NB4 (cell line): ENCODE measurements around the gene QRICH1.

ENCODE experiments used
- DNase-seq: peaks from one replicate; pipeline ENCODE4 v3.0.0; 2010; ENCODE audit warnings: low read depth
- H3K4me3 ChIP-seq: one replicate; pipeline ENCODE4 v1.5.1; 2011; ENCODE audit warnings: mild to moderate bottlenecking, low read depth, low read length, moderate library complexity
- CTCF ChIP-seq: IDR thresholded peaks from one replicate; pipeline ENCODE4 v1.5.1; 2012; ENCODE audit warnings: low read depth, low read length
- MAX ChIP-seq: IDR thresholded peaks from 2 replicates; pipeline ENCODE4 v1.6.1; 2011; ENCODE audit warnings: low read depth, low read length
- MYC ChIP-seq: IDR thresholded peaks from 2 replicates; pipeline ENCODE4 v1.6.1; 2011; ENCODE audit warnings: low read depth, low read length
- POLR2A ChIP-seq: IDR thresholded peaks from 2 replicates; pipeline ENCODE4 v1.6.1; 2011; ENCODE audit warnings: mild to moderate bottlenecking; ENCODE audit not compliant: insufficient read length; ENCODE audit errors: extremely low read depth

QRICH1 gene

GRCh38 chr3:48997102-48997635 lies 96.7 kb downstream of the QRICH1 start:
- no peak for DNase-seq
- TF ChIP-seq MYC (no peak), MAX (no peak), CTCF (no peak), POLR2A (no peak)
- no peak overlapping the region for H3K4me3 ChIP-seq

- H3K4me3 ChIP-seq: no peak overlapping the region
- no peak for TF ChIP-seq MYC
- TF ChIP-seq CTCF: no peak
- no peak for TF ChIP-seq POLR2A
- DNase-seq: no peak
Observed at GRCh38 chr3:48996640-48997039, 97.2 kb downstream of the QRICH1 start.

- no peak for TF ChIP-seq MYC
- no peak for TF ChIP-seq MAX
- TF ChIP-seq CTCF: no peak
- no peak for TF ChIP-seq POLR2A
- peak; percentile 33 for DNase-seq
- H3K4me3 ChIP-seq: no peak overlapping the region
Observed at GRCh38 chr3:48993834-48994233, 100.0 kb downstream of the QRICH1 start.

GRCh38 chr3:48991851-48992545 lies 101.9 kb downstream of the QRICH1 start:
- TF ChIP-seq POLR2A: no peak
- TF ChIP-seq MAX: no peak
- TF ChIP-seq MYC: no peak
- no peak for TF ChIP-seq CTCF
- DNase-seq: no peak
- H3K4me3 ChIP-seq: no peak overlapping the region

GRCh38 chr3:48990636-48991469 lies 103.0 kb downstream of the QRICH1 start:
- no peak for DNase-seq
- H3K4me3 ChIP-seq: no peak overlapping the region
- TF ChIP-seq CTCF: no peak
- TF ChIP-seq MAX: no peak
- no peak for TF ChIP-seq MYC
- no peak for TF ChIP-seq POLR2A
